ENCODE measurements around the gene FAM193B.

The FAM193B gene

DNA sequence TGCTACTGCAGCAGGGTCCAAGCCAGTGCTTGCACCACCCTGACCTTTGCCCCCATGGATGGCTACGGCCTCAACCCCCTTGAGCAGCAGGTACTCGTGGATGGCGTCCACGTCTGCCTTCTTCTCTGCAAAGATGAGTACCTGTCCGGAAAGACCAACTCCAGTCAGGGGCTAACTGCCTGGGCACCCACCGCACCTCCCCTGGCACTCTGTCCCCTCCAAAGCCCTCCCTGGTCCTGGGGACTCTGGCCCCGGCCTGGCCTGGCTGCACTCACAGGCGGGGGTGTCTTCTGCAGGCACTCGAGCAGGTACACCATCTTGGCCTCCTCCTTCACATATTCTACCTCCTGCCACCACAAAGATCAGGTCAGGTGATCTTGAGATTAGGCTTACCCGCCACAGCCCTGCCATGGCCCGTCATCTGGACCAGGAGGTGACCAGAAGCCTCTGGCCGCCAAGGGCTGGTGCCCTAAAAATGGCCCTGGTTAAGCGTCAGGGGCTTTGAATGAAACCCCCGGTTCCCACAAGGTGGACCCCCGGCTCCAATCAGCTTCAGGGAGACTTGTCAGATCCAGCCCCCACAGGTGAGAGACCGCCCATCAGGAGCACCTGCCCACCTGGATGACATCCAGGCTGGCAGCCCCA, 41.5 kb downstream of the FAM193B start:
- DNase-seq: no peak

- no peak for DNase-seq
Observed at GRCh38 chr5:177511796-177512675, 42.3 kb downstream of the FAM193B start.

DNA sequence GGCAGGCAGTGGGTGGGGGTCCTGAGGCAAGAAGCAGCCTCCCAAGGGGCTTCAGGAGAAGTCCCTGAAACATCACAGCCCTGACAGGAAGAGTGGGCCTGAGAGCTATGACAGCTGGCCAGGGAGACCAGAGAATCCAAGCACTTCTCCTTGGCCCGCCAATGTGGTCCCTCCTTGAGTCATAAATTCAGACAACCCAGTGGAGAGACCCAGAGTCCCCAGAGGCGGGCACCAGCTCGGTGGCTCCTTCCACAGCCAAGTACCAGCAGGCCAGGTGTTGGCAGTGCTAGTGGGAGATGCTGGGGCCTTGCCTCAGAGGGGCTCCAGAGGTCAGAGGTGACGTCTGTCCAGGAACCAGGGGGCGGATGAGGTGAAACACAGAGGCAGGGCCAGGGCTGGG, 43.2 kb downstream of the FAM193B start:
- DNase-seq: no peak

GRCh38 chr5:177510567-177511053, 43.8 kb downstream of the FAM193B start:
- DNase-seq: no peak

DNA sequence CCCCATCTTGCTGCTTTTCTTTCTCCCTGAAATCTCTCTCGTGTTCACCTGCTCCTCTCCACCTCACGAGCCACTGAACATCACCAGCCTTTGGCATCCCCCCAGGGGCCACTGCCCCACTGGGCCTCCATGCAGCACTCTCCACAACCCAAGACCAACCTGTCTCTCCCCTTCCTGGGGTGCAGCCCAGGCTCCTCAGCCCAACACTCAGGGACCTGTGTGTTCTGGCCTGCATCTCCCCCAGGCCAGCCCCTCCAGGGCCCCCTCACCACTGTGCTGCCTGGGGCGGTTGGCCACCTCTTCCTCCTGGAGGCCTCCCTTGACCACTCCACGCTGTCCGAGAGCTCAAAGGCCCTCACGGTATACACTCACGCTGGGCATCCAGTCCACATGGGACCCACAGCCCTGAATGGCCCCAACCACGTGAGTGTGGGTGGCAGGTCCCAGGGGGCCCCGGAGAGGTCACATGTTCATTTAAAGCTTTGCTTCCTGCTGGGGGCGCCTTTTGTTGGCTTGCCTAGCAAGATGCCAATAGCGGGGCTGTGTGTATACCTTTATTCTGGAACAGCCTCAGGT, 44.3 kb downstream of the FAM193B start:
- no peak for DNase-seq

- no peak for DNase-seq
Observed at GRCh38 chr5:177509381-177509951, 44.9 kb downstream of the FAM193B start, which contains the start of gene DOK3. DOK3 (minus strand) TSS chr5:177509826; CDS start chr5:177509540, 286 bp downstream.

GRCh38 chr5:177508837-177509236, 45.5 kb downstream of the FAM193B start:
- DNase-seq: no peak

GRCh38 chr5:177508221-177508611, 46.1 kb downstream of the FAM193B start:
- DNase-seq: no peak

DNA sequence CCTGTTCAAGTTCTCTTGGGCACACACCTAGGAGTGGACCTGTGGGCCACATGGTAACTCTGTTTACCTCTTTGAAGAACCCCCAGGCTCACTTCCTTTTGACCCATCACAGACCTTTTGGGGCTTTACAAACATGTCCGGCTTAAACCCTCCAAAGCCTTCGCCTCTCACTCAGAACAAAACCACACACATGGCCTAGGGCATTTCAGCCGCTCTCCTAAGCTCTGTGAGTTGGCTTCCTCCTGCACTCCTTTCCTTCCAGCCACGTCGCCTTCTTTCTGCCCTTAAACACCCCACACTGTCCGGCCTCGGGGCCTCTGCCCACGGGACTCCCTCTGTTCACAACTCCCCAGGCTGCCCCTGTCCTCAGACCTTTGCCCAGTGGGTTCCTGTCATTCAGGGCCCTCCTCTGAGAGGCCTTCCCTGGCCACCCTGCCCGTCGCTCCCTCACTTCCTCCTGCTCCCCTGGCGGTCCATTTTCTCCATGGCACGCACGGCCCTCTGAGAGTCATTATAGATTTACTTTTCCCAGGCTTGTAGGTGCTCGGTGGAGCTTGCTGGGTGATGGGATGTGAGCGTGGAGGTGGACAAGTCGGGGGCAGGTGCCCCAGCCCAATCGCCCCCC, 46.7 kb downstream of the FAM193B start:
- no peak for DNase-seq

DNA sequence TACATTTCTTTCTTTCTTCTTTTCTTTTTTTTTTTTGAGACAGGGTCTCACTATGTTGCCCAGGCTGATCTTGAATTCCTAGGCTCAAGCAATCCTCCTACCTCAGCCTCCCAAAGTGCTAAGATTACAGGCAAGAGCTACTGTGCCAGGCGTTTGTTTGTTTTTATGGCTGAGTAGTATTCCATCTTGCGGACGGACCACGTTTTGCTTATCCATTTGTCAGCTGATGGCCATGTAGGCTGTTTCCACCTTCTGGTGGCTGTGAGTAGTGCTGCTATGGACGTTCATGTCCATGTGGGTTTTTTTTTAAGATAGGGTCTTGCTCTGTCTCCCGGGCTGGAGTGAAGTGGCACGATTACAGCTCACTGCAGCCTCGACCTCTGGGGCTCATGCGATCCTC, 47.2 kb downstream of the FAM193B start:
- no peak for DNase-seq

GRCh38 chr5:177505075-177505474, 49.3 kb downstream of the FAM193B start:
- no peak for DNase-seq

- DNase-seq: no peak
Observed at GRCh38 chr5:177504086-177505056, 50.0 kb downstream of the FAM193B start.

- DNase-seq: no peak
Observed at GRCh38 chr5:177503351-177504085, 50.8 kb downstream of the FAM193B start.

- DNase-seq: no peak
Observed at GRCh38 chr5:177502886-177503285, 51.5 kb downstream of the FAM193B start.

DNA sequence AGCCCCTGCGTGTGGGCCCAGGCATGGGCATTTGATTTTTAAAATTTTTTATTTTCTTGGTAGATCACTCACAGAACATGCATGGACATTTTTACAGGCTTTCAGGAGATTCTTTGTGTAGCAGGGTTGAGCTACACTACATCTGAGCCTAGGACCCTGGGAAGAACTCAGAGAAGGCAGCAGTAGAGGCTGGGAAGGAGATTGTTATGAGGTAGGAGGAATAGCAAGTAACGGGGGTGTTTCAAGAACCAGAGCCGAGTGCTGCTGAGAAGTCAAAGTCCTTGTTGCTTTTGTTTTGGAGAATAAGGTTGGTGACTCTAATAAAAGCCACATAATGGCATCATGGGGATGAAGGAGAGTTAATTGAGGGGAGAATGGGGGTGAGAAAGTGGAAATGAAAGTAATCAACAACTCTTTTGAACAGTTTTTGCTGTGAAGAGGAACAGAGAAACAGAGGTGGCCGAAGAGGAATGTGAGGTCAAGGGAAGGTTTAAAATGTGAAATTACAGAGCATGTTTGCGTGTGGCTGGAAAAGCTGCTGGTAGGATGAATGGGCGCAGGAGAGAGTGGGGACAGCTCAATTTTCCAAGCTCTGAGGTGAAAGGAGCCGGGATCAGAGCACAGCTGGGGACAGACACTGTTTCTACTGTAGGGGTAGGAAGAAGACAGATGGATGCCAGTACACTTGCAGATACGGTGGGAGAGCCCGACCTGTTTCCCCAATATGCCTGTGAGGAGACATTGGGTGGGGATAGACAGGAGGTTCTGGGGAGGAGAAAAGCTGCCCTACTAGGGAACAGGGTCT, 52.3 kb downstream of the FAM193B start:
- no peak for DNase-seq

DNA sequence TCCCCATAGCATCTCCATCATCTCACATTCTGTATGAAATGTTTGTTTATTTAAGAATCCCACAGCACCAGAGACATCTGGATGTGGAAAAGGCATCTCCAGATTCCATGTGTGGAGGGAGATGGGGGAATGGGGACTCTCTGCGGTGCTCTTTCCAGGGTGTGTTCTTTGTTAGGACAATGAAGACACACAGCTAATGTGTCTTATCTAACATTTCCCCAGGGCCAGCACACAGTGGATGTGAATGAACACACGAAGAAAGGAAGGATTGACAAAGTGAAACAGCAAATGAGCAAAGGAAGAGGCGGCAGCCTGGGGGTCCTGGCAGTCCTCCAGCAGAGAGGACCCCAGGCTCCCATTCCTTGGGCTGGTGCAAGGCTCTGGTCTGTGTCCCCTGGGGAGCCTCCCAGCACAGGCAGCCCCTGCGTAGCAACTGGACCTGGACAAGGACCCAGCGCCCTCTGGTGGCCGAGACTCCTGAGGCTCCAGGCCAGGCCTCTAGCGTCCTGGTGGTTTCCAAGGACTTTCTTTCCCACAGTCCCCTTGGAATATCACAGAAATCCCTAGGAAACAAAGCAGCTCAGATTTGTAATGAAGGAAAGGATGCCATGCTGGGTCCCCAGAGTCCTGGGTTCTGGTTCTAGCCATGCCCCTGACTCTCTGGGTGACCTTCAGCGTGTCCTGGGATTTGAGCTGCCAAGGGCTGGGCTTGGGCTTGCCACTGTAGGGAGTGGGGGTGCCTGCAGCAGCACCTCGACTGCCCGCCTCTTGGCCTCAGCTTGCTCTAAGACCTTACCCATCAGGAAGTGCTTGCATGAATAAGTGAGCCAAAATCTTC, 53.5 kb downstream of the FAM193B start:
- peak; percentile 69 for DNase-seq

DNA sequence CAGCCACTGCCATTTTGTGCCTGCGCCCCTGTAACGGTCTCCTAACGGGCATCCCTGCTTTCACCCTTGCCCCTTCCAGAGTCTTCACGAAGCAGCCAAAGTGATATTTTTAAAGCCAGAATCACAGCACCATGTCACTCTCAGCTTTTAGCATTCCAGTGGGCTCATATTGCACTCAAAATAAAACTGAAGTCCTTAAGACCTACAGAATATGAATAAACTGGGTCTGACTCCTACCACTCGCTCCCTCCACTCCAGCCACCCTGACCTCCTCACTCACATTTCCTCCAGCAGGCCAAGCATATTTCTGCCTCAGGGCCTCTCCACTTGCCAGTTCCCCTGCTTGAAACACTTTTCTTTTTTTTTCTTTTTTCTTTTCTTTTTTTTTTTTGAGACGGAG, 54.5 kb downstream of the FAM193B start:
- DNase-seq: no peak

GRCh38 chr5:177498013-177498787, 56.2 kb downstream of the FAM193B start:
- DNase-seq: no peak

Data from activated effector memory CD4-positive, alpha-beta T cell treated with Interleukin-2 at 50 U/mL for 16 hours (primary cell).